Activated CD4-positive, CD25-positive, alpha-beta regulatory T cell (primary cell): ENCODE data around the gene CHTF18.
"Not testable (repeated sequence)": the region's sequence is repeated elsewhere in the genome, so short reads cannot be mapped to it uniquely, and the experiment has no call there.

Source experiments
- DNase-seq, 4 experiments: peaks; one replicate each; lab custom pipeline; 2025; lab: John Stamatoyannopoulos, UW

Gene CHTF18

GRCh38 chr16:808085-808386 lies 19.6 kb downstream of the CHTF18 start:
- no peak for DNase-seq

GRCh38 chr16:813204-813915 lies 24.9 kb downstream of the CHTF18 start:
- peak in 2 of 4 experiments; percentile 20 to 29 for DNase-seq

- no peak for DNase-seq
Observed at GRCh38 chr16:813916-814412, 25.5 kb downstream of the CHTF18 start.

- no peak for DNase-seq
Observed at GRCh38 chr16:814974-815373, 26.6 kb downstream of the CHTF18 start.

GRCh38 chr16:815861-816260 lies 27.4 kb downstream of the CHTF18 start:
- no peak for DNase-seq

- DNase-seq = no peak
Observed at GRCh38 chr16:817001-817906, 28.8 kb downstream of the CHTF18 start.

GRCh38 chr16:818132-818531 lies 29.7 kb downstream of the CHTF18 start:
- no peak for DNase-seq

GRCh38 chr16:818592-818991 lies 30.2 kb downstream of the CHTF18 start:
- no peak for DNase-seq

- no peak for DNase-seq
Observed at GRCh38 chr16:819336-820043, 31.1 kb downstream of the CHTF18 start.

GRCh38 chr16:820044-820408 lies 31.6 kb downstream of the CHTF18 start:
- DNase-seq = not testable (repeated sequence)

- DNase-seq = no peak
Observed at GRCh38 chr16:820748-821147, 32.3 kb downstream of the CHTF18 start.

- DNase-seq = no peak
Observed at GRCh38 chr16:821751-822150, 33.3 kb downstream of the CHTF18 start.

- no peak for DNase-seq
Observed at GRCh38 chr16:822174-822908, 33.9 kb downstream of the CHTF18 start.

GRCh38 chr16:822909-823297 lies 34.5 kb downstream of the CHTF18 start:
- no peak for DNase-seq

- DNase-seq = no peak
Observed at GRCh38 chr16:824194-824593, 35.8 kb downstream of the CHTF18 start.

- no peak for DNase-seq
Observed at GRCh38 chr16:824601-825000, 36.2 kb downstream of the CHTF18 start.

- no peak for DNase-seq
Observed at GRCh38 chr16:825341-826061, 37.1 kb downstream of the CHTF18 start.

- DNase-seq = no peak
Observed at GRCh38 chr16:827513-827912, 39.1 kb downstream of the CHTF18 start.

GRCh38 chr16:828891-829290 lies 40.5 kb downstream of the CHTF18 start:
- DNase-seq = no peak

- no peak for DNase-seq
Observed at GRCh38 chr16:830107-830870, 41.9 kb downstream of the CHTF18 start.
